ENCODE measurements around the gene B3GNT7. TPM values are rescaled to one million over a fixed set of nuclear protein-coding genes. Genes with fewer than 3 reads are reported as not detected.

B3GNT7 gene
- total and polyA plus RNA-seq, 2 experiments from 2014 or later = 44.2 to 89.4 TPM

DNA sequence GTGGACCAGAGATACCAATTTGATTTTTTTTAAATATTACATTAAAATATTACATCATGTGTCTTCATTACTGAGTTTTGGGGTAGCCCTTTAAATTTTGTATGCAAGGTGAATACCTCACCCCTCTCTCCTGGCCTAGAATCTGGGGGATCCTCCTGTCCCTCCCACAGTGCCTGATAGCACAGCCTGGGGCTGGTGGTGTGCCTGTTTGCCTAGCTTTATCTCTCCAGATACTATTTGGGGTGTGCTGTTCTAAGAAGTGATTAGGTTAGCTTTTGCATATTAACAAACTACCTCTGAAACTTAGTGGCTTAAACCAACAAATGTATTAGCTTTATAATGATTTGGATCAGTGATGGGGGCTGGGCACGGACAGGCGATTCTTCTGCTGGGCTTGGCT is 20.7 kb upstream of the B3GNT7 start (continued):
- TF ChIP-seq, protein P1, sequence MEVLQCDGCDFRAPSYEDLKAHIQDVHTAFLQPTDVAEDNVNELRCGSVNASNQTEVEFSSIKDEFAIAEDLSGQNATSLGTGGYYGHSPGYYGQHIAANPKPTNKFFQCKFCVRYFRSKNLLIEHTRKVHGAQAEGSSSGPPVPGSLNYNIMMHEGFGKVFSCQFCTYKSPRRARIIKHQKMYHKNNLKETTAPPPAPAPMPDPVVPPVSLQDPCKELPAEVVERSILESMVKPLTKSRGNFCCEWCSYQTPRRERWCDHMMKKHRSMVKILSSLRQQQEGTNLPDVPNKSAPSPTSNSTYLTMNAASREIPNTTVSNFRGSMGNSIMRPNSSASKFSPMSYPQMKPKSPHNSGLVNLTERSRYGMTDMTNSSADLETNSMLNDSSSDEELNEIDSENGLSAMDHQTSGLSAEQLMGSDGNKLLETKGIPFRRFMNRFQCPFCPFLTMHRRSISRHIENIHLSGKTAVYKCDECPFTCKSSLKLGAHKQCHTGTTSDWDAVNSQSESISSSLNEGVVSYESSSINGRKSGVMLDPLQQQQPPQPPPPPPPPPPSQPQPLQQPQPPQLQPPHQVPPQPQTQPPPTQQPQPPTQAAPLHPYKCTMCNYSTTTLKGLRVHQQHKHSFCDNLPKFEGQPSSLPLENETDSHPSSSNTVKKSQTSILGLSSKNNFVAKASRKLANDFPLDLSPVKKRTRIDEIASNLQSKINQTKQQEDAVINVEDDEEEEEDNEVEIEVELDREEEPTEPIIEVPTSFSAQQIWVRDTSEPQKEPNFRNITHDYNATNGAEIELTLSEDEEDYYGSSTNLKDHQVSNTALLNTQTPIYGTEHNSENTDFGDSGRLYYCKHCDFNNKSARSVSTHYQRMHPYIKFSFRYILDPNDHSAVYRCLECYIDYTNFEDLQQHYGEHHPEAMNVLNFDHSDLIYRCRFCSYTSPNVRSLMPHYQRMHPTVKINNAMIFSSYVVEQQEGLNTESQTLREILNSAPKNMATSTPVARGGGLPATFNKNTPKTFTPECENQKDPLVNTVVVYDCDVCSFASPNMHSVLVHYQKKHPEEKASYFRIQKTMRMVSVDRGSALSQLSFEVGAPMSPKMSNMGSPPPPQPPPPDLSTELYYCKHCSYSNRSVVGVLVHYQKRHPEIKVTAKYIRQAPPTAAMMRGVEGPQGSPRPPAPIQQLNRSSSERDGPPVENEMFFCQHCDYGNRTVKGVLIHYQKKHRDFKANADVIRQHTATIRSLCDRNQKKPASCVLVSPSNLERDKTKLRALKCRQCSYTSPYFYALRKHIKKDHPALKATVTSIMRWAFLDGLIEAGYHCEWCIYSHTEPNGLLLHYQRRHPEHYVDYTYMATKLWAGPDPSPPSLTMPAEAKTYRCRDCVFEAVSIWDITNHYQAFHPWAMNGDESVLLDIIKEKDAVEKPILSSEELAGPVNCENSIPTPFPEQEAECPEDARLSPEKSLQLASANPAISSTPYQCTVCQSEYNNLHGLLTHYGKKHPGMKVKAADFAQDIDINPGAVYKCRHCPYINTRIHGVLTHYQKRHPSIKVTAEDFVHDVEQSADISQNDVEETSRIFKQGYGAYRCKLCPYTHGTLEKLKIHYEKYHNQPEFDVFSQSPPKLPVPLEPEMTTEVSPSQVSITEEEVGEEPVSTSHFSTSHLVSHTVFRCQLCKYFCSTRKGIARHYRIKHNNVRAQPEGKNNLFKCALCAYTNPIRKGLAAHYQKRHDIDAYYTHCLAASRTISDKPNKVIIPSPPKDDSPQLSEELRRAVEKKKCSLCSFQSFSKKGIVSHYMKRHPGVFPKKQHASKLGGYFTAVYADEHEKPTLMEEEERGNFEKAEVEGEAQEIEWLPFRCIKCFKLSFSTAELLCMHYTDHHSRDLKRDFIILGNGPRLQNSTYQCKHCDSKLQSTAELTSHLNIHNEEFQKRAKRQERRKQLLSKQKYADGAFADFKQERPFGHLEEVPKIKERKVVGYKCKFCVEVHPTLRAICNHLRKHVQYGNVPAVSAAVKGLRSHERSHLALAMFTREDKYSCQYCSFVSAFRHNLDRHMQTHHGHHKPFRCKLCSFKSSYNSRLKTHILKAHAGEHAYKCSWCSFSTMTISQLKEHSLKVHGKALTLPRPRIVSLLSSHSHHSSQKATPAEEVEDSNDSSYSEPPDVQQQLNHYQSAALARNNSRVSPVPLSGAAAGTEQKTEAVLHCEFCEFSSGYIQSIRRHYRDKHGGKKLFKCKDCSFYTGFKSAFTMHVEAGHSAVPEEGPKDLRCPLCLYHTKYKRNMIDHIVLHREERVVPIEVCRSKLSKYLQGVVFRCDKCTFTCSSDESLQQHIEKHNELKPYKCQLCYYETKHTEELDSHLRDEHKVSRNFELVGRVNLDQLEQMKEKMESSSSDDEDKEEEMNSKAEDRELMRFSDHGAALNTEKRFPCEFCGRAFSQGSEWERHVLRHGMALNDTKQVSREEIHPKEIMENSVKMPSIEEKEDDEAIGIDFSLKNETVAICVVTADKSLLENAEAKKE (CRISPR knock-in tag; IDR thresholded peaks at IDR 0.05) = no peak
- TF ChIP-seq, protein P2, sequence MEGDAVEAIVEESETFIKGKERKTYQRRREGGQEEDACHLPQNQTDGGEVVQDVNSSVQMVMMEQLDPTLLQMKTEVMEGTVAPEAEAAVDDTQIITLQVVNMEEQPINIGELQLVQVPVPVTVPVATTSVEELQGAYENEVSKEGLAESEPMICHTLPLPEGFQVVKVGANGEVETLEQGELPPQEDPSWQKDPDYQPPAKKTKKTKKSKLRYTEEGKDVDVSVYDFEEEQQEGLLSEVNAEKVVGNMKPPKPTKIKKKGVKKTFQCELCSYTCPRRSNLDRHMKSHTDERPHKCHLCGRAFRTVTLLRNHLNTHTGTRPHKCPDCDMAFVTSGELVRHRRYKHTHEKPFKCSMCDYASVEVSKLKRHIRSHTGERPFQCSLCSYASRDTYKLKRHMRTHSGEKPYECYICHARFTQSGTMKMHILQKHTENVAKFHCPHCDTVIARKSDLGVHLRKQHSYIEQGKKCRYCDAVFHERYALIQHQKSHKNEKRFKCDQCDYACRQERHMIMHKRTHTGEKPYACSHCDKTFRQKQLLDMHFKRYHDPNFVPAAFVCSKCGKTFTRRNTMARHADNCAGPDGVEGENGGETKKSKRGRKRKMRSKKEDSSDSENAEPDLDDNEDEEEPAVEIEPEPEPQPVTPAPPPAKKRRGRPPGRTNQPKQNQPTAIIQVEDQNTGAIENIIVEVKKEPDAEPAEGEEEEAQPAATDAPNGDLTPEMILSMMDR (conservative IDR thresholded peaks at IDR 0.05; ENCODE audit: low read depth in 2 of 2) = no peak
- TF ChIP-seq ZNF331 (CRISPR knock-in tag; IDR thresholded peaks at IDR 0.05; ENCODE audit: low read depth) (no peak; the same call in 1 of the 2 replicates), JUNB (IDR thresholded peaks at IDR 0.05; ENCODE audit: unreplicated experiment) (no peak), STAT1 (IDR thresholded peaks at IDR 0.05; ENCODE audit: unreplicated experiment) (no peak), EZH2phosphoT487 (IDR thresholded peaks at IDR 0.05; ENCODE audit: unreplicated experiment) (no peak), NANOG (IDR thresholded peaks at IDR 0.05; ENCODE audit: borderline replicate concordance) (no peak), EZH2 (IDR thresholded peaks at IDR 0.05; ENCODE audit: low read depth, unreplicated experiment) (no peak), CREB1 (CRISPR knock-in tag; IDR thresholded peaks at IDR 0.05; ENCODE audit: low read depth) (no peak)
